K562 (cell line): Measurements from ENCODE around the gene CHSY1.

ENCODE experiments used
- E2F3 ChIP-seq: fragments of 250-450 bp; sonication (Bioruptor Pico); IDR thresholded peaks from 2 replicates; pipeline ENCODE4 v1.4.0; 2020; ENCODE audit warnings: mild to moderate bottlenecking
- EZH2 ChIP-seq: IDR thresholded peaks from 2 replicates; pipeline ENCODE4 v1.6.1; 2012; ENCODE audit warnings: low read depth, mild to moderate bottlenecking, inconsistent platforms, low read length, borderline replicate concordance
- FOXK1 ChIP-seq: sonication (generic); formaldehyde crosslinking; IDR thresholded peaks from 2 replicates; pipeline ENCODE4 v1.8.0; 2022; ENCODE audit warnings: missing genetic modification reagents, mild to moderate bottlenecking, borderline replicate concordance
- GABPB1 ChIP-seq: sonication (generic); formaldehyde crosslinking; IDR thresholded peaks from 2 replicates; pipeline ENCODE4 v1.8.0; 2022; ENCODE audit warnings: mild to moderate bottlenecking, missing genetic modification reagents
- MAFG ChIP-seq: fragments of 450-650 bp; conservative IDR thresholded peaks from 2 replicates; pipeline ENCODE4 v1.6.1; 2016; ENCODE audit warnings: missing genetic modification characterization, missing compliant biosample characterization
- NCOA4 ChIP-seq: fragments of 450-650 bp; IDR thresholded peaks from 2 replicates; pipeline ENCODE4 v1.6.1; 2018; ENCODE audit warnings: mild to moderate bottlenecking; ENCODE audit not compliant: partially characterized antibody
- RAD51 ChIP-seq: fragments of 450-650 bp; IDR thresholded peaks from 2 replicates; pipeline ENCODE4 v1.7.1; 2016; ENCODE audit warnings: low read depth, mild to moderate bottlenecking, borderline replicate concordance
- RFX5 ChIP-seq: IDR thresholded peaks from 2 replicates; pipeline ENCODE4 v1.6.1; 2011; ENCODE audit warnings: low read depth, mild to moderate bottlenecking, improper control_type of control experiment, low read length
- SRF ChIP-seq, 2 experiments: fragments of 250-450, 450-650 bp in 1 of 2; sonication (Bioruptor Pico) in 1 of 2; sonication (generic) in 1 of 2; formaldehyde crosslinking; IDR thresholded peaks; 2 replicates each; pipeline versions ENCODE4 v1.5.0 to v1.5.1; 2020 to 2022; ENCODE audit warnings: mild to moderate bottlenecking in 1 of 2, missing genetic modification reagents in 1 of 2
- WHSC1 ChIP-seq: IDR thresholded peaks from one replicate; pipeline ENCODE4 v1.6.1; 2012; ENCODE audit warnings: low read length, control low read depth, inconsistent platforms
- TF ChIP-seq, protein P1 (sequence below), 3 experiments: IDR thresholded peaks in 2 of 3; conservative IDR thresholded peaks in 1 of 3; 2 replicates each; pipeline ENCODE4 v1.5.1; 2011 to 2012; ENCODE audit warnings: low read length in 3 of 3, mild to moderate bottlenecking in 3 of 3, control low read depth in 2 of 3, improper control_type of control experiment in 1 of 3, inconsistent platforms in 1 of 3, low read depth in 1 of 3, mixed read lengths in 1 of 3, moderate library complexity in 1 of 3; ENCODE audit not compliant: insufficient read depth in 2 of 3
- TF ChIP-seq, protein P2 (sequence below): fragments of 450-650 bp; formaldehyde crosslinking; IDR thresholded peaks from 2 replicates; pipeline ENCODE4 v1.4.0; 2022; ENCODE audit warnings: mild to moderate bottlenecking, moderate library complexity
- TF ChIP-seq, protein P3 (sequence below): fragments of 250-450 bp; sonication (Bioruptor Pico); IDR thresholded peaks from 2 replicates; pipeline ENCODE4 v1.8.0; 2021; ENCODE audit warnings: moderate library complexity, mild to moderate bottlenecking, inconsistent platforms
- TF ChIP-seq, protein P4 (sequence below): fragments of 450-650 bp; IDR thresholded peaks from 2 replicates; pipeline ENCODE4 v1.6.1; 2016

DNA sequence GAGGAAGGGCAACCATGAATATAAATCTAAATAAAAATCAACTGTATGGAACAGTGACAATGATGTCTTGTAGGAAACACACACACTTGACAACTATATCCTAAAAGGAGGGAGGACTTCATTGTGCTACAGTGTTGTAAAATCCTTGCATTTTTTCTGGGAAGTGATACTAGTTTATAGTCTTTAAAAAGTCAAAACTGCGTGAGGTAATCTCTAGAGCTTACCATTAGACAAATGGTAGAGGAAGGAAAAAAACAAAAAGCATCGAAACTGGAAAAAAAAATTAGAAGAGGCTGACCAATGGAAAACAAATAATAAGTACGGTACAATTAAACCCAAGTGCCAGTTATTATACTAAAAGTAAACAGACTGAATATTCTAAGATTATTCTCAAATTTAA is 38.7 kb downstream of the CHSY1 start:
- TF ChIP-seq WHSC1: no peak
- TF ChIP-seq FOXK1: no peak
- TF ChIP-seq MAFG (tag): no peak
- TF ChIP-seq, protein P1, sequence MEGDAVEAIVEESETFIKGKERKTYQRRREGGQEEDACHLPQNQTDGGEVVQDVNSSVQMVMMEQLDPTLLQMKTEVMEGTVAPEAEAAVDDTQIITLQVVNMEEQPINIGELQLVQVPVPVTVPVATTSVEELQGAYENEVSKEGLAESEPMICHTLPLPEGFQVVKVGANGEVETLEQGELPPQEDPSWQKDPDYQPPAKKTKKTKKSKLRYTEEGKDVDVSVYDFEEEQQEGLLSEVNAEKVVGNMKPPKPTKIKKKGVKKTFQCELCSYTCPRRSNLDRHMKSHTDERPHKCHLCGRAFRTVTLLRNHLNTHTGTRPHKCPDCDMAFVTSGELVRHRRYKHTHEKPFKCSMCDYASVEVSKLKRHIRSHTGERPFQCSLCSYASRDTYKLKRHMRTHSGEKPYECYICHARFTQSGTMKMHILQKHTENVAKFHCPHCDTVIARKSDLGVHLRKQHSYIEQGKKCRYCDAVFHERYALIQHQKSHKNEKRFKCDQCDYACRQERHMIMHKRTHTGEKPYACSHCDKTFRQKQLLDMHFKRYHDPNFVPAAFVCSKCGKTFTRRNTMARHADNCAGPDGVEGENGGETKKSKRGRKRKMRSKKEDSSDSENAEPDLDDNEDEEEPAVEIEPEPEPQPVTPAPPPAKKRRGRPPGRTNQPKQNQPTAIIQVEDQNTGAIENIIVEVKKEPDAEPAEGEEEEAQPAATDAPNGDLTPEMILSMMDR (IDR thresholded peaks at IDR 0.05 in 2 of 3, conservative IDR thresholded peaks at IDR 0.05 in 1 of 3; ENCODE audit: insufficient read depth in 2 of 3, low read depth in 1 of 3, low read length in 3 of 3): no peak
- TF ChIP-seq EZH2: no peak
- TF ChIP-seq, protein P2, sequence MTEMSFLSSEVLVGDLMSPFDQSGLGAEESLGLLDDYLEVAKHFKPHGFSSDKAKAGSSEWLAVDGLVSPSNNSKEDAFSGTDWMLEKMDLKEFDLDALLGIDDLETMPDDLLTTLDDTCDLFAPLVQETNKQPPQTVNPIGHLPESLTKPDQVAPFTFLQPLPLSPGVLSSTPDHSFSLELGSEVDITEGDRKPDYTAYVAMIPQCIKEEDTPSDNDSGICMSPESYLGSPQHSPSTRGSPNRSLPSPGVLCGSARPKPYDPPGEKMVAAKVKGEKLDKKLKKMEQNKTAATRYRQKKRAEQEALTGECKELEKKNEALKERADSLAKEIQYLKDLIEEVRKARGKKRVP (CRISPR knock-in tag): no peak
- TF ChIP-seq E2F3: no peak
- no peak for TF ChIP-seq RFX5
- TF ChIP-seq RAD51: no peak
- TF ChIP-seq SRF (CRISPR knock-in tag; IDR thresholded peaks at IDR 0.05): no peak
- TF ChIP-seq, protein P3, sequence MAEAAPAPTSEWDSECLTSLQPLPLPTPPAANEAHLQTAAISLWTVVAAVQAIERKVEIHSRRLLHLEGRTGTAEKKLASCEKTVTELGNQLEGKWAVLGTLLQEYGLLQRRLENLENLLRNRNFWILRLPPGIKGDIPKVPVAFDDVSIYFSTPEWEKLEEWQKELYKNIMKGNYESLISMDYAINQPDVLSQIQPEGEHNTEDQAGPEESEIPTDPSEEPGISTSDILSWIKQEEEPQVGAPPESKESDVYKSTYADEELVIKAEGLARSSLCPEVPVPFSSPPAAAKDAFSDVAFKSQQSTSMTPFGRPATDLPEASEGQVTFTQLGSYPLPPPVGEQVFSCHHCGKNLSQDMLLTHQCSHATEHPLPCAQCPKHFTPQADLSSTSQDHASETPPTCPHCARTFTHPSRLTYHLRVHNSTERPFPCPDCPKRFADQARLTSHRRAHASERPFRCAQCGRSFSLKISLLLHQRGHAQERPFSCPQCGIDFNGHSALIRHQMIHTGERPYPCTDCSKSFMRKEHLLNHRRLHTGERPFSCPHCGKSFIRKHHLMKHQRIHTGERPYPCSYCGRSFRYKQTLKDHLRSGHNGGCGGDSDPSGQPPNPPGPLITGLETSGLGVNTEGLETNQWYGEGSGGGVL: no peak
- TF ChIP-seq NCOA4: no peak
- TF ChIP-seq GABPB1: no peak
- TF ChIP-seq, protein P4, sequence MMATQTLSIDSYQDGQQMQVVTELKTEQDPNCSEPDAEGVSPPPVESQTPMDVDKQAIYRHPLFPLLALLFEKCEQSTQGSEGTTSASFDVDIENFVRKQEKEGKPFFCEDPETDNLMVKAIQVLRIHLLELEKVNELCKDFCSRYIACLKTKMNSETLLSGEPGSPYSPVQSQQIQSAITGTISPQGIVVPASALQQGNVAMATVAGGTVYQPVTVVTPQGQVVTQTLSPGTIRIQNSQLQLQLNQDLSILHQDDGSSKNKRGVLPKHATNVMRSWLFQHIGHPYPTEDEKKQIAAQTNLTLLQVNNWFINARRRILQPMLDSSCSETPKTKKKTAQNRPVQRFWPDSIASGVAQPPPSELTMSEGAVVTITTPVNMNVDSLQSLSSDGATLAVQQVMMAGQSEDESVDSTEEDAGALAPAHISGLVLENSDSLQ: no peak
